Stimulated activated CD8-positive, alpha-beta memory T cell treated with anti-CD3 and anti-CD28 coated beads, Interleukin-2, amount 100 ng/mL, for 48 hours (primary cell): ENCODE data around the gene ITCH.
"Not testable (repeated sequence)": the region's sequence is repeated elsewhere in the genome, so short reads cannot be mapped to it uniquely, and the experiment has no call there.

Source experiments
- DNase-seq, 2 donors: peaks; one replicate each; pipeline ENCODE4 v3.0.0-alpha.2; 2020; ENCODE audit warnings: low read depth in 2 of 2

The ITCH gene

DNA sequence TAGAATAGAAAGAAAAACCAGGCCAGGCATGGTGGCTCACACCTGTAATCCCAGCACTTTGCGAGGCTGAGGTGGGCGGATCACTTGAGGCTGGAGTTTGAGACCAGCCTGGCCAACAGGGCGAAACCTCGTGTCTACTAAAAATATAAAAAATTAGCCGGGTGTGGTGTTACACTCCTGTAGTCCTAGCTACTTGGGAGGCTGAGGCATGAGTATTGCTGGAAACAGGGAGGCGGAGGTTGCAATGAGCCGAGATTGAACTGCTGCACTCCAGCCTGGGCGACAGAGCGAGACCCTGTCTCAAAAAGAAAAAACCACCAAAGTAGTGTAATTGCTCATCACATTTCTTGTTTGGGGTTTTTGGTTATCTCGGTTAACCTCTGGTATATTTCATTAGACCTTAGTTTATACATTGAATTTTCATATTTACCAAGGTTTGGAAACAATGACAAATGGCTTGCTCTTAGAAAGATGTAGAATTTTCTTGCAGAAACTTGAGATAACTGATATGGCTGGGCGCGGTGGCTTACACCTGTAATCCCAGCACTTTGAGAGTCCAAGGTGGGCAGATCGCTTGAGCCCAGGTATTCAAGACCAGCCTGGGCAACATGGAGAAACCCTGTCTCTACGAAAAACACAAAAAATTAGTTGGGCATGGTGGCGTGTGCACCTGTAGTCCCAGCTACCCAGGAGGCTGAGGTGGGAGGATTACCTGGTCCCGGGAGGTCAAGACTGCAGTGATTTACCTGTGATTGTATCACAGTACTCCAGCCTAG, 14.2 kb downstream of the ITCH start:
- no peak for DNase-seq

DNA sequence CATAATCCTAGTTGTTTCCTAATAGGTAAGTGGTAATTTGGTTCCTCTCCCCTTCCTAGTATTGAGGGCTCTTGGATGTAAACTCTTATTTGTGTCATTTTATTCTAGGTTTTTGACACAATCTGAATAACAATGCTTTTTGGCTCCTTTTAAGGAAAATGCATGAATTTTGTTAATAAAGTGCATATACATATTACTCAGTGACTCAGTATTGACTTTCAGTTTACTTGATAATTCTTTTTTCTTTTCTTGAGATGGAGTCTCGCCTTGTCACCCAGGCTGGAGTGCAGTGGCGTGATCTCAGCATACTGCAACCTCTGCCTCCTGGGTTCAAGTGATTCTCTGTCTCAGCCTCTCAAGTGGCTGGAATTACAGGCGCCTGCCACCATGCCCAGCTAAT, 19.1 kb downstream of the ITCH start:
- no peak for DNase-seq

DNA sequence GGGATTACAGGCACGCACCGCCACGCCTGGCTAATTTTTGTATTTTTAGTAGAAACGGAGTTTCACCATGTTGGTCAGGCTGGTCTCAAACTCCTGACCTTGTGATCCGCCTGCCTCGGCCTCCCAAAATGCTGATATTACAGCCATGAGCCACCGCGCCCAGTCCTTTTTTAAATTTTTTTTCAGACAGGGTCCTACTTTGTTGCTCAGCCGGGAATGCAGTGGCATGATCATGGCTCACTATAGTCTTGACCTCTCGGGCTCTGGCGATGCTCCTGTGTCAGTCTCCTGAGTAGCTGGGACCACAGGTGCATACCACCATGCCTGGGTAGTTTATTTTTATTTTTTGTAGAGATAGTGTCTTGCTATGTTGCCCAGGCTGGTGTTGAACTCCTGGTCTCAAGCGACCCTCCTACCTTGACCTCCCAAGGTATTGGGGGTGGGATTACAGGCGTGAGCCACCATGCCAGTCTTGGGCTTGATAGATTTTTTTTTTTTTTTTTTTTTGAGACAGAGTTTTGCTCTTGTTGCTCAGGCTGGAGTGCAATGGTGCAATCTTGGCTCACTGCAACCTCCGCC, 19.9 kb downstream of the ITCH start:
- not testable (repeated sequence) for DNase-seq

DNA sequence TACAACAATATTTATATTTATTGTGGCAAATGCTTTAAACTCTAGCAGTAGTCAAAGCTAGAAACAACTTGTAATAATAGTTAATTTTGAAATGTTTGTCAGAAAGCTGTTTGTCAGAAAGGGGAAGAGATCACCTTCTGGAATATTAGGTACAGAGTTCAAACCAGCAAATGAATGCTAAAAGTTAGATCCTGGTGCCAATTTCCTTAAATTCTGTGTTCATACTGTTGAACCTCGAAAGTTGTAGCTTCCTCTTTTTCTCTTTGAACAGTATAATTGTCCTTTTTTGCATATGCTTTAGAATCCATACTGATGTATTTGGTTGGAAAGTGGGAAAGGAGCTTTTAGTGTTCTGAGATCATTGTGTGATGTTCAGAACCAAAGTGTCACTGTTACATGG, 22.4 kb downstream of the ITCH start:
- no peak for DNase-seq

DNA sequence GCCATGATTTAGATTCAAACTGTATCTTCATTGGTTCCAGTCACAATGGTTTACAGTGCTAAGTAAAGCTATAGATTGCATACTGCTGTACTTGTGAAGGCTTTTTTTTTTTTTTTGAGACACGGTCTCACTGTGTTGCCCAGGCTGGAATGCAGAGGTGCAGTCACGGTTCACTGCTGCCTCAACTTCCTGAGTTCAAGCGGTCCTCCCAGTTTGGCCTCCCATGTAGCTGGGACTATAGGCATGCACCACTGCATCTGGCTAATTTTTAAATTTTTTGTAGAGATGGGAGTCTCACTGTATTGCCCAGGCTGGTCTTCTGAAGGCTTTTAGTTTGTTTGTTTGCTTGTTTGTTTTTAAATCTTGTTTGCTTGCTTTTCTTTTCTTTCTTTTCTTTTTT, 24.9 kb downstream of the ITCH start:
- DNase-seq, result no peak

DNA sequence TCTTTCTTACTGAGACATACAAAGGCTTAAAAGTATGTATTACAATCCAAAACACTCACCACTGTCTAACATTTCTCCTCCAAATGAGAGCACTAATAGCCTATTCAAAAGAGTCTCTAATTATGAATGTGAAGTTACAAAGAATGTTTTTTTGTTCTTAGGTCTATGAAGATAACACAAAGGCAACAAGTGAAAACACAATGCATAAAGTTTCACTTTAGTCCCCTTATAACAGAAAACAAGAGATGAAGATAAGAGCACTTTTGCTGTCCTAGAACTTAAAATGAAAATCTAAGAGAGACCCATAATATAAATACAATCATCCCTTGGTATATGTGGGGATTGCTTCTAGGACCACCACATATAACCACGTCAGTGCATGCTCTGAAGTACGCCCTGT, 25.6 kb downstream of the ITCH start:
- no peak for DNase-seq

DNA sequence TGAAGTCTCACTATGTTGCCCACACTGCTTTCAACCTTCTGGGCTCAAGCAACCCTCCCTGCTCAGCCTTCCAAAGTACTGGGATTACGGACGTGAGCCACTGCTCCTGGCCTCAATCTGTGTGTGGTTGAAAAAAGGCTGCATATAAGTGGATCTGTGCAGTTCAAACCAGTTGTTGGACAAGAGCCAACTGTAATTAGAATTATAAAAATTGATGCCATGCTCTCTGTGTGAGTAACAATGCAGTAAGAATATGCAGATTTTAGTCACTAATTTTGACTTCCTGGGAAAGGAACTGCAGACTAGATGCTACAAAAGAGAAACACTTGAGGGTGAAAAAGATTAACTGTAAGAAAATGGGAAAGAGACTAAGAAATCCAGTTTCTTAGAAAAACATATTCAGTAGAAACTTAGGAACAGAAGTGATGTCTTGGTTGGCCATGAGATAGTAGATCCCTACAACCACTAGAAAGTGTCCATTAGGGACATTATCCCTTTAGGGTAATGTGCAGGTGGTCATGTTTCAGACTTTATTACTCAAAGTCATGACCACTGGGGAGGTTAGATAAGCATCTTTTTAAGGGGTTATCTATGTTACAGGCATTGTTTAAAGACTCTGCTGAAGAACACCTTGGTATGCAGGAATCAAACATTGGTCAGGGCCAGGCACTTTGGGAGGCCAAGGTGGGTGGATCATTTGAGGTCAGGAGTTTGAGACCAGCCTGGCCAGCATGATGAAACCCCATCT, 26.3 kb downstream of the ITCH start:
- no peak for DNase-seq

DNA sequence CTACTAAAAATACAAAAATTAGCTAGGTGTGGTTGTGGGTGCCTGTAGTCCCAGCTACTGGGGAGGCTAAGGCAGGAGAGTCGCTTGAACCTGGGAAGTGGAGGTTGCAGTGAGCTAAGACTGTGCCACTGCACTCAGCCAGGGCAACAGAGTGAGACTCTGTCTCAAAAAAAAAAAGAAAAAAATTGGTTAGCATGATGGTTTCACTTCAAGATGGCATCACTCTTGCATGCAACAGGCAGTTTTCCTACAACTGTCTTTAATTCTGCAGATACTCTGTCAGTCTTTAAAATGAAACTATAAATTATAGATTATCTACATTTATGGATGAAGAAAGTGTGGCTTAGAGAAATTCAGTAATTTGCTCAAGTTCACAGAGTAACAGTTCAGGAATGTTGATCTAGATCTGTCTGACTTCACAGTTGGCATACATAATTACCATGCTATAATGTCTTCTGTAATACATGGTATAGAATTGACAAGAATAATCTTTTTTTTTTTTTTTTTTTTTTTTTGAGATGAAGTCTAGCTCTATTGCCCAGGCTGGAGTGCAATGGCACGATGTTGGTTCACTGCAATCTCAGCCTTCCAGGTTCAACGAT, 27.0 kb downstream of the ITCH start:
- no peak for DNase-seq

DNA sequence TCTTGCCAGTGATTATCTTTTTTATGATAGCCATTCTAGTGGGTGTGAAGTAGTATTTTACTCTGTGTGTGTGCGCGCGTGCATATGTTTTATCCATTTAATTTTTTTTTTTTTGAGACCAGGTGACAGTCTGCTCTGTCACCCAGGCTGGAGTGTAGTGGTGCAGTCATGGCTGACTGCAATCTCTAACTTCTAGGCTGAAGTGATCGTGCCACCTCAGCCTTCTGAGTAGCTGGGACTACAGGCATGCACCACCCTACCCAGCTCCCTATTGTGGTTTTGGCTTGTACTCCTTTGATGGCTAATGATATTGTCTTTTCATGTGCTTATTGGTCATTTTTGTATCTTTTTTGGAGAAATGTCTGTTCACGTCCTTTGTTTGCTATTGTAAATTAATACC, 33.3 kb downstream of the ITCH start:
- DNase-seq, result no peak

DNA sequence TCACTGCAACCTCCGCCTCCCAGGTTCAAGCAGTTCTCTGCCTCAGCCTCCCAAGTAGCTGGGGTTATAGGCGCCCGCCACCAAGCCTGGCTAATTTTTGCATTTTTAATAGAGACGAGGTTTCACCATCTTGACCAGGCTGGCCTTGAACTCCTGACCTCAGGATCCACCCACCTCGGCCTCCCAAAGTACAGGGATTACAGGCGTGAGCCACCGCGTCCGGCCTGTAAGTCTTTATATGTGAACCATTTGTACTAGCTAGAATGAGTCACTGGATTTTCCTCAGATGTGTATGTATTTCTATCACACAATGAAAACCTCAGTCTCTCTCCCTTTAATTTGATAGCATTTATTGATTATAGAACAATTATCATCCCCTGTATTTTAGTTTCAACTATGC, 34.0 kb downstream of the ITCH start:
- no peak for DNase-seq

DNA sequence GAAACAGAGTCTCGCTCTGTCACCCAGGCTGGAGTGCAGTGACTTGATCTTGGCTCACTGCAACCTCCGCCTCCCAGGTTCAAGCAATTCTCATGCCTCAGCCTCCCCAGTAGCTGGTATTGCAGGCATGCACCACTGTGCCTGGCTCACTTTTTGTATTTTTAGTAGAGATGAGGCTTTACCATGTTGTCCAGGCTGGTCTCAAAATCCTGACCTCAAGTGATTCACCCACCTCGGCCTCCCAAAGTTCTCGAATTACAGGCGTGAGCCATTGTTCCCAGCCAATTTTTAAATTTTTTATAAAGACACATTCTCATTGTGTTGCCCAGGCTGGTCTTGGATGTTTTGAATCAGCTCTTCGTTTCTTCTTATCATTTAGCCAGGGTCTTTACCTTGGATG, 37.7 kb downstream of the ITCH start:
- DNase-seq, result not testable (repeated sequence)

DNA sequence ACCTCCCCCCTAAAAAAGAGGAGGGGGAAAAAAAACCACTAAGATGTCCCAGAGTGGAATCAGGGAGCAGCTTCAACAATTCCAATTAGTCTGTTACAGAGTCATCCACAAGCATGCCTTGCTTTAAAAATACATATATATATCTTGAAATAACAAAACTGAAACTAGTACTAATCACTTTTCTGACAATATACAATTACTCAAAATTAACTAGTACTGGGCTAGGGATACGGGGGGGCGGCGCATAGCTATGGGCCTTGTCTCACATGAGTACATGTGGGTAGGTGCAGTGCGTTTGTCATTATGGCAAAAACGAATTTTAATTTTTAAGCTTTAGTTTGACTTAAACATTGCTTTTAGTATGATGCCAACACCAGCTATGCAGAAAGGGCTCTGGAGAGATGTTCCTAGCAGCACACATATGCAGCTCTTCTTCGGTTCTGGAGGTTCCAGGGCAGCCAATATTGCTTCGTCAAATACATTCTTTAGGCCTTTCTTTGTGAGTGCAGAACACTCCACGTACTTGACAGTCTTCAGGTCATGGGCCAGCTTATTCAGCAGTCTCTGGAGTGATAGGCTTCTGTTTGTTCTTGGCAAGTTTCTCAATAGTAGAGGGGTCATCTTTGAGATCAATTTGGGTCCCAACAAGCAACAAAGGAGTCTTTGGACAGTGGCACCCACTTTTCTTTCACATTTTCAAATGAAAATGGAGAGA, 38.8 kb downstream of the ITCH start:
- peak in 1 of 2 donors; percentile 8 for DNase-seq

DNA sequence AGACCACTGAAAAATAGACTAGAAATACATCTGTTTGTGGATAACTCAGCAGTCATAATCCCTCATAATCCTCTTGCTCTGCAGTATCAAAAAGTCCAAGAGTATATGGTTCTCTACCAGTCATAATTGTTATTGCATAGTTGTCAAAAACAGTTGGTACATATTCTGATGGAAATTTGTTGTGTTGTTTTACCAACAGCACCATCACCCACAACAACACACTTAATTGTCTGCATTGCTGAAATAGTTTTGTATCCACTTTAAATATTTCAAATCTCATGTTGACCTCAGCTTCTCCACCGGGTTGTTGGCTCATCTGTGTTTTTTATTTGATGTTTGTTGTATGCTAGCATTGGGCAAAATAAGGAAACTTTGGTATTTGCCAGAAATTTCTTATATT, 39.4 kb downstream of the ITCH start:
- DNase-seq, result no peak

DNA sequence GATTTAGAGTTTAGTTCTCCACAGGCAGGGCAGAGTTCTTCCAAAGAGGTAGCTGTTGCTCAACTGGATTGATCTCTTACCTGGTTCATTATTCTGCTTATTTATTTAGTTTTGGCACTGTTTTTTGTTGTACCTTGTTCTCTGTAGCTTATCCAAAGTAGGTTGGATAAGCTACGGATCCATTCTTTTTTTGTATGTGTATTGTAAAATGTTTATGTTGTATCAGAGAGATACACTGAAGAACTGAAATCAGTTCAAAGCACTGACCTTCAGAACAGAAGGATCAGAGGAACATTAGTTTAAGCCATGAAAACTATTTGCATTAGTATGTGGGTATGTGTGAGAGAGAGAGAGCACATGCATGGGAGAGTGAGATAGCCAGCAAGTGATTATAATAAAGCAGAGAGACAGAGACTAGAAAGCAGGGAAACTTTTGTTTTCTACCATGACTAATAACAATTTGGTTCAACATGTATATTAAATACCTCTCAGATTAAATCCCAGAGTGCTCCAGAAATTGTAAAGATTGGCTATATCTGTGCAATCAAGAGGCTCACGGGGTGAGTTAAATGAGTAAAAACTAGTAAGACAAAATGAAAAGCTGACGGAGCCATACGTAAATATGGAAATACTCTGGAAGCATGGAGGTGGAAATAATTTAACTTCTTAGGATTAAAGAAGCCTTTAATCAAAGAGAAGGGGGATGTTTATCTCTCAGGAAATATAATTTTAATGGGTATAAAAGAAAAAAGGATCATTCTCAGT, 40.2 kb downstream of the ITCH start:
- DNase-seq, result no peak

DNA sequence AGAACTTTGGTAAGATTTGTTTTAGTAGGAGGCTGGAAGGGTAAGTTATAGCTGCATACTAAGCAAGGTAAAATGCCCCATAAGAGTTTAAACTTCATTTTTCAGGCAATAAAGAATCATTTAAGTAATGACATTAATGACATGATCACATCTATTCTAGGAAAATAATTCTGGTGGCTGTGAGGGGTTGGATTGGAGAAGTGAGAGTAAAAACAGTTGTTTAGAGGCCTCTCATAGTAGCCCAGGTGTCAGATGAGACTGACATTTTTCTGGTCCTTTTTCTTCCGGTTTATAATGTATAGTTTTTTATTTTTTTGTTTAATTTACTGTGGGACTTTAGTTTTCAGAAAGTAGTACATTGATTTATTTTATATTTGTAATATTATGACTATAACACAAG, 40.8 kb downstream of the ITCH start:
- DNase-seq, result no peak

DNA sequence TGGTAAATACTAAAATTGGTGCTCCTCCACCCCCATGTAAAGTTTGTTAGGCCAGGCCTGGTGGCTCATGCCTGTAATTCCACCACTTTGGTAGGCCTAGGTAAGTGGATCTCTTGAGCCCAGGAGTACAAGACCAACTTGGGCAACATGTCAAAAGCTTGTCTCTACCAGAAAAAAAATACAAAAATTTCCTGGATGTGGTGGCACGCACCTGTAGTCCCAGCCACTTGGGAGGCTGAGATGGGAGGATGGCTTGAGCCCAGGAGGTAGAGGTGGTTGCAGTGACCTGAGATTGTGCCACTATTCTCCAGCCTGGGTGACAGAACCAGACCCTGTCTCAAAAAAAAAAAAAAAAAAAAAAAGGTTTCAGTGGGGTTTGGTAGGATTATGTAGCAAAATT, 41.7 kb downstream of the ITCH start:
- no peak for DNase-seq

DNA sequence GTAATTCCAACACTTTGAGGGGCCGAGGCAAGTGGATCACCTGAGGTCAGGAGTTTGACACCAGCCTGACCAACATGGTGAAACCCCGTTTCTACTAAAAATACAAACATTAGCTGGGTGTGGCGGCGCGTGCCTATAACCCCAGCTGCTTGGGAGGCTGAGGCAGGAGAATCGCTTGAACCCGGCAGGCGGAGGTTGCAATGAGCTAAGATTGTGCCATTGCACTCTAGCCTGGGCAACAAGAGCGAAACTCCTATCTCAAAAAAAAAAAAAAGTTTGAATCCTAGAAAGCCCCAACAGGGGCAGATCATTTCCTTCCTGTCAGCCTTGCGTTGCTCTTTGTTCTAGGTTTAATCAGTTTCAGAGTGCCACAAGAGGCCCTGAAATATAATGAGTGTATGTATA, 42.2 kb downstream of the ITCH start:
- DNase-seq, result not testable (repeated sequence)

DNA sequence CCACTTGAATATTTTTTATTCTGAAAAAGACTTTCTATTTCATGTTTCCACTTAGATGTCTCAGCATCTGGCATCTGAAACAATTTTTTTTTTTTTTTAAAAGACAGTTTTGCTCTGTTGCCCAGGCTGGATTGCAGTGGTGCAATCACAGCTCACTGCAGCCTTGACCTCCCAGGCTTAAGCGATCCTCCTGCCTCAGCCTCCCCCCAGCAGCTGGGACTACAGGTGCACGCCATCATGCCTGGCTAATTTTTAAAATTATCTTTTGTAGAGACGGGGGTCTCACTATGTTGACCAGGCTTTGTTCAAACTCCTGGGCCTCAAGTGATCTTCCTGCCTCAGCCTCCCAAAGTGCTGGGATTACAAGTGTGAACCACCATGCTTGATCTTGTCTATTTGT, 42.9 kb downstream of the ITCH start:
- DNase-seq, result not testable (repeated sequence)

DNA sequence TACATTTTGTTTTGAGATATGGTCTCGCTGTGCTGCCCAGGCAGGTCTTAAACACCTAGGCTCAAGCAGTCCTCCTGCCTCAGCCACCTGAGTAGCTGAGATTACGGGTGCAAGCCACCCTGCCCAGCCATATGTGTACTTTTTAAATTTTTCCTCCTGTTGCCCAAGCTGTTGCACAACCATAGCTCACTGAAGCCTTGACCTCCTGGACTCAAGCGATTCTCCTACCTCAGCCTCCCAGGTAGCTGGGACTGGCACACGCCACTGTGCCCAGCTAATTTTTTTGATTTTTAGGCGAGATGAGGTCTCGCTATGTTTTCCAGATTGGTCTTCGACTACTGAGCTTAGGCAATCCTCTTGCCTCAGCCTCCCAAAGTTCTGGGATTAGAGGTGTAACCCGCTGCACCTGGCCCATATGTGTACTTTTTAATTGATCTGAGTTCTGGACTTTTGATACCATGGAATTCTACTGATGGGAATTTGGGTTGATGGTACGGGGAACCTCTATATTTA, 44.9 kb downstream of the ITCH start:
- no peak for DNase-seq

DNA sequence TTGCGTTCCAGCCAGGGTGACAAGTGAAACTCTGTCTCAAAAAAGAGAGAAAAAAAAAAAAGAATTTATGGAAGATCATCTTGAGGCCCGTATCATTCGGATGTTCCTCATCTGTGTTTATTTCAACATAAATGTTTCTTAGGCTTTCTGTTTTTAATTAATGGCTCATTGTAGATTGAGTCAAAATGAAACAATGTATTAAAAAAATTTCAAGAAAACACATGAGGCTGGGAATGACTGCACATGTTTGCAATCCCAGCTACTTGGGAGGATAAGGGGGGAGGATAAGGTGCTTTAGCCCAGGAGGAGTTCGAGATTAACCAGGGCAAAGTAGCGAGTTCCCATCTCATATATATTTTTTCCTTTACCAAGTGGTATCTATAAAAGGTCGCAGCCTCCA, 47.3 kb downstream of the ITCH start:
- no peak for DNase-seq

DNA sequence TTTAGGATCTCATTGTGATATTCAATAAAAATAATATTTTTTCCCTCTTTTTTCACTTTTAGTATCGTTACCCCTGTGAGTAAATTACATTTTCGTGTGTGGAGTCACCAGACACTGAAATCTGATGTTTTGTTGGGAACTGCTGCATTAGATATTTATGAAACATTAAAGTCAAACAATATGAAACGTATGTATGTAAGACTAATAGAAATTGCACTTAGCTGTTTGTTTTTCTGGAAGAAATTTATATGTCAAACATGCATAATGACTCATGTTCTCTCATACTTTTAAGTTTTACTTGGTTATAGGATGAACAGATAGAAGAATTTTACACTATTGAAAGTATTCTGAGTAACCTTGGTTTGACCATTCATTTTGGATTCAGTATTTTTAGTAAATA, 49.4 kb downstream of the ITCH start:
- DNase-seq, result no peak
